GM21423 (cell line): Measurements from ENCODE around the gene CRISP1.
"Not testable (repeated sequence)": the region's sequence is repeated elsewhere in the genome, so short reads cannot be mapped to it uniquely, and the experiment has no call there.

ENCODE experiments used
- ATAC-seq: cut with Tn5 transposase; IDR thresholded peaks from one replicate; pipeline ENCODE4 v1.9.1; 2021; ENCODE audit warnings: mild to moderate bottlenecking, moderate library complexity; ENCODE audit not compliant: unreplicated experiment

CRISP1 gene

GRCh38 chr6:49841424-49841823, 24.9 kb downstream of the CRISP1 start:
- ATAC-seq: no peak

GRCh38 chr6:49839957-49840356, 26.4 kb downstream of the CRISP1 start:
- no peak for ATAC-seq

DNA sequence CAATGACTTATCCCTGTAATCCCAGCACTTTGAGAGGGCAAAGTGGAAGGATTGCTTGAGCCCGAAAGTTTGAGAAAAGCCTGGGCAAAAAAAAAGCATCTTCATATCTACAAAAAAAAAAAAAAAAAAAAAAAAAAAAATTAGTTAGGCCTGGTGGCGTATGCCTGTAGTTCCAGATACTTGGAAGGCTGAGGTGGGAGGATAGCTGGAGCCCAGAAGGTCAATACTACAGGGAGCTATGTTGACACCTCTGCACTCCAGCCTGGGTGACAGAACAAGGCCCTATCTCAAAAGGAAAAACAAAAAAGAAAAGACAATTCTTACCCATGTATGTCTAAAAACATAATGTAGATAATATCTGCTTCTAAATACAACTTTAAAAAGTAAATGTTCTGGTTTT, 27.2 kb downstream of the CRISP1 start:
- ATAC-seq: no peak

- ATAC-seq: no peak
These were observed 31.2 kb downstream of the CRISP1 start for GRCh38 chr6:49835140-49835539.

DNA sequence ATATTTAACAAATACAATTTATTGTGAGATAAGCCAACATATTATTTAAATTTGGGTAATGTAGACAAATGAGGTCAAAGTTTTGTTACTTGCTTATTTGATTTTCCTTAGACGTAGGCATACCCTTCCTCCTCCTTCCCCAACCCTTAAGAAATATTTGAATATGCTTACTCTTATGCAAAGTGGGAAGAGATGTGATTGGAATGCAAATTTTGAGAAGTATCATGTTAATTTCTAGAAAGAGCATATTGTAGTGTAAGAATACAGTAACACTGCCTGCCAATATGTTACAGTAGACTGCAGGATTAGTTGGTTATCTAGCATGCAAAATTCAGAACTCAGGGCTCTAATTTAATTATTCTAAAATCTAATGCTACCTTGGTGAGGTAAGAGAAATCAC, 32.9 kb downstream of the CRISP1 start:
- ATAC-seq: no peak

- ATAC-seq: peak; percentile 99
These were observed 39.5 kb downstream of the CRISP1 start for GRCh38 chr6:49826743-49827406.

DNA sequence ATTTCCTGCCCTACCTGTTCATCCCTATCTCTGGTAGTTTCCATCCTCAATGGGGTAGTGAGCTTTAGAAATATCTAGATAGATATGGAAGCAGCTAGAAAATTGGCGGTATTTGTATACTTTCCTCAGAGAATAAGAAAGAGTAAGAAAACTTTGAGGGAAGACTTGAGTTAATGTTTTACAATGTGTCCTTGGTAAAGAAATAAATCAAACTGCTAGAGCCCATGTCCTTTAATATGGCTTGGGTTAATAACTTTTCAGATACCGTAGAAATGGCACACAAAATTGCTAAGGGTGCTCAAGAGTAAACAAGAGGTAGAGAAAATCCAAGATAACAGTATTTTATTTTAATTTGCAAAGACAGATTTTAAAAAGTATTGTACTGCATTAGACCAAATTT, 51.2 kb downstream of the CRISP1 start:
- no peak for ATAC-seq

DNA sequence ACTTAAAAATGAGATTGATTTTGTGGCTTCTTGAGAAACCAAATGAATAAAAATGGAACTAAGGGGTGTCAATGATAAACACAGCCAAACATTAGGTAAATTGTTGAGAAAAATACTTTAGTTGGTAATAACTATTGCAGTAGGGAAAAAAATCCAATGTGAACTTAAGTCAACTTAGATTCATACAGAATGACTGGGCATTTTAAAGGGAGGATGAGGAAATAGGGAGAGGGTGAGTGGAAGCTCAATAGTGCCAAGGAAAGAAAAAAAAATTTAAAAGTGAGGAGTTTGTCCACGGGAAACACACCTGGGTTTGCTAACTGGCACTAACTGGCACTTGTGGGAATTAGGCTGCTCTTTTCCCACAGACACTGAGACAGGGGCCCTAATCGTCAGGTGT, 53.1 kb downstream of the CRISP1 start:
- ATAC-seq: no peak

DNA sequence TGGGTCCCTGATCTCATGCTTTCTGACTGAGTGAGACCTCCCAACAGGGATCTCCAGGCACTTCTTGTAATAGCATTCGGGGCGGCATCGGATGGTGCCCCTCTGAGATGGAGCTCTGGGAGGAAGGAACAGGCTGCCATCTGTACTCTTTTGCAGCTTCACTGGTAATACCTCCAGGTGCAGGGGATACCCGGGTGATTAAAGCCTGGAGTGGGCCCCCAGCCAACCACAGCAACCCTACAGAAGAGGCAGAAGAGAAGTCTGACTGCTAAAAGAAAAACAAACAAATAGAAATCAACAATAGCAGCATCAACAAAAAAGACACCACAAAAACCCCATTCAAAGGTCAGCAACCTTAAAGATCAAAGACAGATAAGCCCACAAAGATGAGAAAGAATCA, 60.2 kb downstream of the CRISP1 start:
- ATAC-seq: no peak

DNA sequence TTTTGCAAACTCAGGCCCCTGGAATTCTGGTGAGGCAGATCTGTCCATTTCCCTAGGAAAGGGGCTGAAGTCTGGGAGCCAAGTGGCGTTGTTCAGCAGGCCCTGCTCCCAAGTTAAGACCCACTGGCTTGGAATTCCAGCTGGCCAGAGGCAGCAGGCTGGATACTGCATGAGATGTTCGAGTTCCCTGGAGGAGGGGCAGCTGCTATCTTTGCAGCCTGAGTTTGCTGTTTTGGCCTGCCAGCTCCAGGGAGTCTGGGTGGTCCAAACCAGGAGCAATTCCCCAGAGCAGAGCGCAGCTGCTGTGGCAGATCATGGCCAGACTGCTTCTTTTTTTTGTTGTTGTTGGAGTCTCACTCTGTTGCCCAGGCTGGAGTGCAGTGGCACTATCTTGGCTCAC, 61.1 kb downstream of the CRISP1 start:
- ATAC-seq: no peak

GRCh38 chr6:49801525-49801924, 64.8 kb downstream of the CRISP1 start:
- no peak for ATAC-seq

GRCh38 chr6:49799090-49799489, 67.2 kb downstream of the CRISP1 start:
- no peak for ATAC-seq

- ATAC-seq: not testable (repeated sequence)
These were observed 69.4 kb downstream of the CRISP1 start for GRCh38 chr6:49796842-49797455.

- peak; percentile 44 for ATAC-seq
These were observed 76.0 kb downstream of the CRISP1 start for GRCh38 chr6:49790341-49790740.

GRCh38 chr6:49787176-49787575, 79.2 kb downstream of the CRISP1 start, which contains the start of gene PGK2:
Gene PGK2 (minus strand): TSS chr6:49787285. CDS start chr6:49787187, 98 bp downstream.
- no peak for ATAC-seq

DNA sequence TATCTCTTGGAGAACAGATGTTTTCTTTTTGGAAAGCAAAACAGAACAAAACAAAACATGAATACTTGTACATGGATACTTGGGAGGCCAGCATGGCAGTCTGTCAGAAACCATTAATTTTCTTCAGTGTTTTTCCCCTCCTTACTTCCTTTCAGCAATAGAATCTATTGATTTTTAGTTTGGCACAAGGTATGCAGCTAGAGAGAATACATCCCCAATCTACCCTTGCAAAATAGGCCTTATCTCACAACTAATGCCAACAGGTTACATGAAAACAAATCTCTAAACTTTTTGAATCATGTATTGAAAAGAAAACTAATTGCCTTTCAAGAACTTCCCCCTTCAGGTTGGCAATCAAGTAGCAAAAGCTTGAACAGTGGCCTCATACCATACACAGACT, 82.1 kb downstream of the CRISP1 start:
- no peak for ATAC-seq
